DOHH2 (cell line): ENCODE data around the gene TESMIN.

Experiments
- H3F3A ChIP-seq: fragments of 200-600 bp; sonication (generic), shearing (Covaris generic); 2 replicates; pipeline ENCODE4 v1.6.0; 2016; ENCODE audit warnings: antibody characterized with exemption, mild to moderate bottlenecking; ENCODE audit not compliant: control insufficient read depth, insufficient read depth
- H3K27ac ChIP-seq: fragments of 200-600 bp; sonication (generic); 2 replicates; pipeline ENCODE4 v1.5.1; 2014; ENCODE audit warnings: low read depth, mild to moderate bottlenecking, low read length, moderate library complexity
- H3K27me3 ChIP-seq: fragments of 200-600 bp; sonication (generic); 2 replicates; pipeline ENCODE4 v1.6.1; 2014; ENCODE audit warnings: mild to moderate bottlenecking, low read length, mixed read lengths; ENCODE audit not compliant: control insufficient read depth
- H3K36me3 ChIP-seq: fragments of 200-600 bp; sonication (generic); 2 replicates; pipeline ENCODE4 v1.6.1; 2014; ENCODE audit warnings: mild to moderate bottlenecking, low read length, moderate library complexity, mixed read lengths; ENCODE audit not compliant: control insufficient read depth
- H3K4me1 ChIP-seq: fragments of 200-600 bp; sonication (generic); 2 replicates; pipeline ENCODE4 v1.6.1; 2014; ENCODE audit warnings: mild to moderate bottlenecking, low read length, mixed read lengths; ENCODE audit not compliant: control insufficient read depth
- H3K4me2 ChIP-seq: fragments of 200-600 bp; sonication (generic); 2 replicates; pipeline ENCODE4 v1.6.0; 2014; ENCODE audit warnings: mild to moderate bottlenecking, low read length, moderate library complexity
- H3K4me3 ChIP-seq: fragments of 200-600 bp; sonication (generic); 2 replicates; pipeline ENCODE4 v1.5.1; 2014; ENCODE audit warnings: mild to moderate bottlenecking, low read length, mixed read lengths
- H3K79me2 ChIP-seq: fragments of 200-600 bp; sonication (generic); 2 replicates; pipeline ENCODE4 v1.6.1; 2014; ENCODE audit warnings: mild to moderate bottlenecking, low read length, mixed read lengths; ENCODE audit not compliant: control insufficient read depth
- H3K9me2 ChIP-seq: fragments of 200-600 bp; sonication (generic); replicated peaks from 2 replicates; pipeline ENCODE4 v1.6.1; 2014; ENCODE audit warnings: mild to moderate bottlenecking, low read length, mixed read lengths; ENCODE audit not compliant: control insufficient read depth
- H3K9me3 ChIP-seq: fragments of 200-600 bp; sonication (generic); 2 replicates; pipeline ENCODE4 v1.6.1; 2014; ENCODE audit warnings: antibody characterized with exemption, low read length, mixed read lengths; ENCODE audit not compliant: control insufficient read depth, insufficient read depth
- H4K20me1 ChIP-seq: fragments of 200-600 bp; sonication (generic); 2 replicates; pipeline ENCODE4 v1.6.0; 2014; ENCODE audit warnings: low read depth, mild to moderate bottlenecking, antibody characterized with exemption, low read length, moderate library complexity; ENCODE audit not compliant: control insufficient read depth, insufficient read depth
- EZH2phosphoT487 ChIP-seq: fragments of 200-600 bp; sonication (generic); IDR thresholded peaks from 2 replicates; pipeline ENCODE4 v1.6.1; 2017; ENCODE audit warnings: borderline replicate concordance, mild to moderate bottlenecking, antibody characterized with exemption, low read length, moderate library complexity, mixed read lengths
- TF ChIP-seq, protein P1 (sequence below): fragments of 200-600 bp; sonication (generic); IDR thresholded peaks from one replicate; pipeline ENCODE4 v1.5.1; 2014; ENCODE audit warnings: antibody characterized with exemption, mild to moderate bottlenecking, low read depth, low read length; ENCODE audit not compliant: poor library complexity, severe bottlenecking

The TESMIN gene

DNA sequence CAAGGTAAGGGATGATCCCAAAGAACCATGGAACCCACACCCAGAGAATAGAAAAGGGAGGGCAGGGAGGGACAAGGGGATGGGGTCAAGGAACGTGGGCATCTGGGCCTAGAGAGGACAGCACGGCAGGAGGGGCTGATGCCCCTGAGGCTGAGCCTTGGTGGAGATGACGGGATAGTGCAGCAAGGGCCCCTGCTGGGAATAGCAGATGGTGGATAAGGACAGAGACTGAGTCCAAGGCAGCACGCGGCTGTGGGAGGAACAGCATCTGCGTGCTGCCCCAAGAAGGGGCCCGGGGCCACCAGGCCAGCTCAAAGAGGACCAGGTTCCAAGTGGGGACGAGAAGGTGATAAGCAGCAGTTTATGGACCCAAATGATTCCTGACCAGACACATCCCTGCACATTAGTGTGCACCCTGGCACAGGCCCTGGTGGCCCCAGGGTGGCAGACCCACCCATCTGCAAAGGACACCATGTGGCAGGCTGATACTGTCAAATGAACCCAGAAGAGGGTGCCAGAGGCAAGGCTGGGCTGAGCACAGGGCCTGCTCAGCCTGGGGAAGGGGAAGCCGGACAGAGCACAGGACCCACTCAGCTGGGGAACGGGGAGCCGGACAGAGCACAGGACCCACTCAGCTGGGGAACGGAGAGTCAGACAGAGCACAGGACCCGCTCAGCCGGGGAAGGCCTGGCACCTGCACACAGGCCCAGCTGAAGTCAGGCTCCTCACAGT, 12.8 kb upstream of the TESMIN start:
- H3K79me2 ChIP-seq: no peaks in the 10 kb centered on the region
- H3K27ac ChIP-seq: no peak overlapping the region
- H3K4me3 ChIP-seq: no peak overlapping the region
- no peaks in the 10 kb centered on the region for H3K9me3 ChIP-seq
- no peak overlapping the region for H3K4me2 ChIP-seq
- no peak for TF ChIP-seq EZH2phosphoT487
- TF ChIP-seq, protein P1, sequence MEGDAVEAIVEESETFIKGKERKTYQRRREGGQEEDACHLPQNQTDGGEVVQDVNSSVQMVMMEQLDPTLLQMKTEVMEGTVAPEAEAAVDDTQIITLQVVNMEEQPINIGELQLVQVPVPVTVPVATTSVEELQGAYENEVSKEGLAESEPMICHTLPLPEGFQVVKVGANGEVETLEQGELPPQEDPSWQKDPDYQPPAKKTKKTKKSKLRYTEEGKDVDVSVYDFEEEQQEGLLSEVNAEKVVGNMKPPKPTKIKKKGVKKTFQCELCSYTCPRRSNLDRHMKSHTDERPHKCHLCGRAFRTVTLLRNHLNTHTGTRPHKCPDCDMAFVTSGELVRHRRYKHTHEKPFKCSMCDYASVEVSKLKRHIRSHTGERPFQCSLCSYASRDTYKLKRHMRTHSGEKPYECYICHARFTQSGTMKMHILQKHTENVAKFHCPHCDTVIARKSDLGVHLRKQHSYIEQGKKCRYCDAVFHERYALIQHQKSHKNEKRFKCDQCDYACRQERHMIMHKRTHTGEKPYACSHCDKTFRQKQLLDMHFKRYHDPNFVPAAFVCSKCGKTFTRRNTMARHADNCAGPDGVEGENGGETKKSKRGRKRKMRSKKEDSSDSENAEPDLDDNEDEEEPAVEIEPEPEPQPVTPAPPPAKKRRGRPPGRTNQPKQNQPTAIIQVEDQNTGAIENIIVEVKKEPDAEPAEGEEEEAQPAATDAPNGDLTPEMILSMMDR: no peak
- H3K4me1 ChIP-seq: no peaks in the 10 kb centered on the region
- no peaks in the 10 kb centered on the region for H3K9me2 ChIP-seq
- no peaks in the 10 kb centered on the region for H3K36me3 ChIP-seq
- H3F3A ChIP-seq: no peaks in the 10 kb centered on the region
- no peaks in the 10 kb centered on the region for H3K27me3 ChIP-seq
- H4K20me1 ChIP-seq: no peaks in the 10 kb centered on the region

DNA sequence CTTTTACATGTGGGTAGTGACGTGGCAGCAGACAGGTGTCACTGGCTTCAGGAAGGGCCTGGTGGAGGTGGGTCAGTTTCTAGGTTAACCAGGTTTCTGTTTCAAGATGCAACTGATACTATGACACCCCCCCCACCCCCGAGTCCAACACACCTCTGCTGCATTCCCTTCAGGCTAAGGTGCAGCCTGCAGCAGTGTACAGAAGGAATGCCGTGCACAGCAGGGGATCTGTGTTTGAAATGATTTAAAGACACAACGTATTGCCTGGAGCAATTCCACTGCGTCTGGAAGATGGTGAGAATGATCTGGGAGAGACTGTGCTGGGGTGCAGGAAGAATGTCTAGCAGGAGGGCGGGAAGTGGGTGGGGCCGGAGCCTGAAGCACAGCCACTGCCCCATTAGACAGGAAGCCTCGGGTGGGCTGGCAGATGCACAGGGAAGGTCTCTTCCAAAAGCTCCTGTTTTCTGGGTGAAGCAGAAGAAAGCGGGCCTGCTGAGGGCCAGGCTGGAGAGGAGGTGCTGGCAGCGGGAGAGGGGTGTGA, 11.9 kb upstream of the TESMIN start:
- no peaks in the 10 kb centered on the region for H3K4me1 ChIP-seq
- no peak overlapping the region for H3K27ac ChIP-seq
- no peaks in the 10 kb centered on the region for H3K27me3 ChIP-seq
- H3K4me2 ChIP-seq: no peak overlapping the region
- H3K9me3 ChIP-seq: no peaks in the 10 kb centered on the region
- no peaks in the 10 kb centered on the region for H3K9me2 ChIP-seq
- H3K79me2 ChIP-seq: no peaks in the 10 kb centered on the region
- H4K20me1 ChIP-seq: no peaks in the 10 kb centered on the region
- no peaks in the 10 kb centered on the region for H3F3A ChIP-seq
- no peaks in the 10 kb centered on the region for H3K36me3 ChIP-seq
- H3K4me3 ChIP-seq: no peak overlapping the region
- TF ChIP-seq, protein P1: no peak
- TF ChIP-seq EZH2phosphoT487: no peak

DNA sequence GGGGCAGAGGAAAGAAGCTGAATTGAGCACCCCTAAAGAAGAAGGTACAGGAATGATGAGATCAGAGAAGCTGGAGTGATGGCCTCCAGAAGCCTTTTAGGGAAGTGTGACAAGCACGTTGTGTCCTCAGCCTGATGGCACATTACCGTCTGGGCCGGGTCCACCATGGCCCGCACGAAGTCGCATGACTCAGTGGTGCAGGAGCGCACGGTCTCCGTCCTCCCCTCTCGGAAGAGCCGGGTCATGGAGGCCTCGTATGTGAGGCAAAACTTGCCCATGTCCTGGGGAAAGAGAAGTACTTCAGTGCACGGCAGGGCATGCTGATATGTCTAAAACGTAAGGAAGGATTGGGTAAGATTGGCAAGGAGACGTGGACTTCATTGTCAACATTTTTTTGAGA, 11.2 kb upstream of the TESMIN start:
- no peak overlapping the region for H3K4me2 ChIP-seq

More for the DNA sequence above, 11.2 kb upstream of the TESMIN start:
- no peaks in the 10 kb centered on the region for H3K9me3 ChIP-seq
- no peaks in the 10 kb centered on the region for H3F3A ChIP-seq
- H3K79me2 ChIP-seq: no peaks in the 10 kb centered on the region
- no peaks in the 10 kb centered on the region for H3K27me3 ChIP-seq
- H3K27ac ChIP-seq: no peak overlapping the region
- H3K36me3 ChIP-seq: no peaks in the 10 kb centered on the region
- H3K4me3 ChIP-seq: no peak overlapping the region
- TF ChIP-seq, protein P1: no peak
- TF ChIP-seq EZH2phosphoT487: no peak
- no peaks in the 10 kb centered on the region for H3K4me1 ChIP-seq
- no peaks in the 10 kb centered on the region for H4K20me1 ChIP-seq
- no peaks in the 10 kb centered on the region for H3K9me2 ChIP-seq
